DOHH2 (cell line): ENCODE results near the gene RESP18.

Experiments used
- H3F3A ChIP-seq: fragments of 200-600 bp; sonication (generic), shearing (Covaris generic); 2 replicates; pipeline ENCODE4 v1.6.0; 2016; ENCODE audit warnings: antibody characterized with exemption, mild to moderate bottlenecking; ENCODE audit not compliant: control insufficient read depth, insufficient read depth
- H3K27ac ChIP-seq: fragments of 200-600 bp; sonication (generic); 2 replicates; pipeline ENCODE4 v1.5.1; 2014; ENCODE audit warnings: low read depth, mild to moderate bottlenecking, low read length, moderate library complexity
- H3K27me3 ChIP-seq: fragments of 200-600 bp; sonication (generic); 2 replicates; pipeline ENCODE4 v1.6.1; 2014; ENCODE audit warnings: mild to moderate bottlenecking, low read length, mixed read lengths; ENCODE audit not compliant: control insufficient read depth
- H3K36me3 ChIP-seq: fragments of 200-600 bp; sonication (generic); 2 replicates; pipeline ENCODE4 v1.6.1; 2014; ENCODE audit warnings: mild to moderate bottlenecking, low read length, moderate library complexity, mixed read lengths; ENCODE audit not compliant: control insufficient read depth
- H3K4me1 ChIP-seq: fragments of 200-600 bp; sonication (generic); 2 replicates; pipeline ENCODE4 v1.6.1; 2014; ENCODE audit warnings: mild to moderate bottlenecking, low read length, mixed read lengths; ENCODE audit not compliant: control insufficient read depth
- H3K4me2 ChIP-seq: fragments of 200-600 bp; sonication (generic); 2 replicates; pipeline ENCODE4 v1.6.0; 2014; ENCODE audit warnings: mild to moderate bottlenecking, low read length, moderate library complexity
- H3K4me3 ChIP-seq: fragments of 200-600 bp; sonication (generic); 2 replicates; pipeline ENCODE4 v1.5.1; 2014; ENCODE audit warnings: mild to moderate bottlenecking, low read length, mixed read lengths
- H3K79me2 ChIP-seq: fragments of 200-600 bp; sonication (generic); 2 replicates; pipeline ENCODE4 v1.6.1; 2014; ENCODE audit warnings: mild to moderate bottlenecking, low read length, mixed read lengths; ENCODE audit not compliant: control insufficient read depth
- H3K9me2 ChIP-seq: fragments of 200-600 bp; sonication (generic); replicated peaks from 2 replicates; pipeline ENCODE4 v1.6.1; 2014; ENCODE audit warnings: mild to moderate bottlenecking, low read length, mixed read lengths; ENCODE audit not compliant: control insufficient read depth
- H3K9me3 ChIP-seq: fragments of 200-600 bp; sonication (generic); 2 replicates; pipeline ENCODE4 v1.6.1; 2014; ENCODE audit warnings: antibody characterized with exemption, low read length, mixed read lengths; ENCODE audit not compliant: control insufficient read depth, insufficient read depth
- H4K20me1 ChIP-seq: fragments of 200-600 bp; sonication (generic); 2 replicates; pipeline ENCODE4 v1.6.0; 2014; ENCODE audit warnings: low read depth, mild to moderate bottlenecking, antibody characterized with exemption, low read length, moderate library complexity; ENCODE audit not compliant: control insufficient read depth, insufficient read depth
- EZH2phosphoT487 ChIP-seq: fragments of 200-600 bp; sonication (generic); IDR thresholded peaks from 2 replicates; pipeline ENCODE4 v1.6.1; 2017; ENCODE audit warnings: borderline replicate concordance, mild to moderate bottlenecking, antibody characterized with exemption, low read length, moderate library complexity, mixed read lengths
- TF ChIP-seq, protein P1 (sequence below): fragments of 200-600 bp; sonication (generic); IDR thresholded peaks from one replicate; pipeline ENCODE4 v1.5.1; 2014; ENCODE audit warnings: antibody characterized with exemption, mild to moderate bottlenecking, low read depth, low read length; ENCODE audit not compliant: poor library complexity, severe bottlenecking

RESP18 gene

DNA sequence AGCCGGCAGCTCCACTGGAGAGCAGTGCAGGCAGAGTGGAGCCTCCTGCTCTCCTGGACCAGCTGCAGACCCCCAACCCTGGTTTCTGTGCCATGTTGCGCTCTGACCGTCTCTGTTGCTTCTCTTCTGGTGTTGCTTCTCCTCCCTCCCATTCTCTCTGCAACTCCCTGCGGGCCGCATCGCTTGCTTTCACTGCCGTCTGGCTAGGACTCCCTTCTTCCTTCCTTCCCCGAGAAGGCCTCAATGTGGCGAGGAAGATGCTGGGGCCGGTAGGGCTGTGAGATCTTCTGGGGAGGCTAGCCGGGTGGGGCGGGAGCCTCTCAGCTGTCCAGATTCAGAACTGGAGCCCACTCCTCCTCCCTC lies 47.2 kb downstream of the RESP18 start:
- H3K4me3 ChIP-seq, result no peak overlapping the region
- peaks cover 30% of the 10 kb centered on the region for H3K36me3 ChIP-seq
- no peak overlapping the region for H3K4me2 ChIP-seq
- no peaks in the 10 kb centered on the region for H3K9me2 ChIP-seq
- H3K79me2 ChIP-seq, result no peaks in the 10 kb centered on the region
- no peaks in the 10 kb centered on the region for H3K9me3 ChIP-seq
- no peaks in the 10 kb centered on the region for H4K20me1 ChIP-seq
- no peaks in the 10 kb centered on the region for H3K27me3 ChIP-seq
- H3K4me1 ChIP-seq, result peaks cover 4% of the 10 kb centered on the region
- no peaks in the 10 kb centered on the region for H3F3A ChIP-seq
- H3K27ac ChIP-seq, result no peak overlapping the region
- TF ChIP-seq EZH2phosphoT487, result no peak
- TF ChIP-seq, protein P1, sequence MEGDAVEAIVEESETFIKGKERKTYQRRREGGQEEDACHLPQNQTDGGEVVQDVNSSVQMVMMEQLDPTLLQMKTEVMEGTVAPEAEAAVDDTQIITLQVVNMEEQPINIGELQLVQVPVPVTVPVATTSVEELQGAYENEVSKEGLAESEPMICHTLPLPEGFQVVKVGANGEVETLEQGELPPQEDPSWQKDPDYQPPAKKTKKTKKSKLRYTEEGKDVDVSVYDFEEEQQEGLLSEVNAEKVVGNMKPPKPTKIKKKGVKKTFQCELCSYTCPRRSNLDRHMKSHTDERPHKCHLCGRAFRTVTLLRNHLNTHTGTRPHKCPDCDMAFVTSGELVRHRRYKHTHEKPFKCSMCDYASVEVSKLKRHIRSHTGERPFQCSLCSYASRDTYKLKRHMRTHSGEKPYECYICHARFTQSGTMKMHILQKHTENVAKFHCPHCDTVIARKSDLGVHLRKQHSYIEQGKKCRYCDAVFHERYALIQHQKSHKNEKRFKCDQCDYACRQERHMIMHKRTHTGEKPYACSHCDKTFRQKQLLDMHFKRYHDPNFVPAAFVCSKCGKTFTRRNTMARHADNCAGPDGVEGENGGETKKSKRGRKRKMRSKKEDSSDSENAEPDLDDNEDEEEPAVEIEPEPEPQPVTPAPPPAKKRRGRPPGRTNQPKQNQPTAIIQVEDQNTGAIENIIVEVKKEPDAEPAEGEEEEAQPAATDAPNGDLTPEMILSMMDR, result no peak

DNA sequence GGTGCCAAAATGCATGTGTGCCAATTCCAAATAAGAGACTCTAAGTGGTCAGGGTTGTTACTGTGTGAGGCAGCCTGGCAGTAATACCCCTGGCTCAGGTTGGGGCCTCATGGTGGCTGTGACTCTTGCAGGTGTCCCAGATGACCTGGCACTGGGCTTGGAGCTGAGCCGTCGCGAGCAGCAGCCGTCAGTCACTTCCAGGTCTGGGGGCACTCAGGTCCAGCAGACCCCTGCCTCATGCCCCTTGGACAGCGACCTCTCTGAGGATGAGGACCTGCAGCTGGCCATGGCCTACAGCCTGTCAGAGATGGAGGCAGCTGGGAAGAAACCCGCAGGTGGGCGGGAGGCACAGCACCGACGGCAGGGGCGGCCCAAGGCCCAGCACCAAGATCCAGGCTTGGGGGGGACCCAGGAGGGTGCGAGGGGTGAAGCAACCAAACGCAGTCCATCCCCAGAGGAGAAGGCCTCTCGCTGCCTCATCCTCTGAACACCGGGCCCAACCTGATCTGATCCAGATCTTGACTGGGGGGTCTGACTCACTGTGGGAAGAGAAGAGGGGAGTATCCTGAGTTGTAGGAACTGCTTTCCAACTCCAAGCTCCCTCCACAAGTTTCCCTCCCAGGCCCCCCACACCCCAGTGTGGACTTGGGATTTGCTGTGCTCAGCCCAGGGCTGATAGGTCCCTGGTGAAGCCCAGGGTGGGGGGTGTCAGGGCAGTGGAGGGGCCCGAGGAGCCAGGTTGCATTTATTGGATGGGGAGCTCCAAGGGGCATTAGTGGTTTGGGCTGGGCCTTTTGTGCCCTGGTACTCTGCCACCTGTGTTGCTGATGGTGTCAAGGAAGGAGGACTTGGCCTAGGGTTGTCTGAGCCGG lies 47.8 kb downstream of the RESP18 start:
- Histone ChIP-seq H3K27ac (no peak overlapping the region), H3K4me1 (peaks cover 10% of the 10 kb centered on the region), H3K9me2 (no peaks in the 10 kb centered on the region), H3K4me2 (no peak overlapping the region), H4K20me1 (no peaks in the 10 kb centered on the region), H3K36me3 (peaks cover 33% of the 10 kb centered on the region), H3K9me3 (no peaks in the 10 kb centered on the region), H3K27me3 (no peaks in the 10 kb centered on the region), H3K79me2 (0 out of 2 replicates have a peak, but pooled peaks cover 3% of the 10 kb centered on the region), H3F3A (no peaks in the 10 kb centered on the region), H3K4me3 (no peak overlapping the region)
- TF ChIP-seq EZH2phosphoT487, result no peak
- TF ChIP-seq, protein P1, result no peak

DNA sequence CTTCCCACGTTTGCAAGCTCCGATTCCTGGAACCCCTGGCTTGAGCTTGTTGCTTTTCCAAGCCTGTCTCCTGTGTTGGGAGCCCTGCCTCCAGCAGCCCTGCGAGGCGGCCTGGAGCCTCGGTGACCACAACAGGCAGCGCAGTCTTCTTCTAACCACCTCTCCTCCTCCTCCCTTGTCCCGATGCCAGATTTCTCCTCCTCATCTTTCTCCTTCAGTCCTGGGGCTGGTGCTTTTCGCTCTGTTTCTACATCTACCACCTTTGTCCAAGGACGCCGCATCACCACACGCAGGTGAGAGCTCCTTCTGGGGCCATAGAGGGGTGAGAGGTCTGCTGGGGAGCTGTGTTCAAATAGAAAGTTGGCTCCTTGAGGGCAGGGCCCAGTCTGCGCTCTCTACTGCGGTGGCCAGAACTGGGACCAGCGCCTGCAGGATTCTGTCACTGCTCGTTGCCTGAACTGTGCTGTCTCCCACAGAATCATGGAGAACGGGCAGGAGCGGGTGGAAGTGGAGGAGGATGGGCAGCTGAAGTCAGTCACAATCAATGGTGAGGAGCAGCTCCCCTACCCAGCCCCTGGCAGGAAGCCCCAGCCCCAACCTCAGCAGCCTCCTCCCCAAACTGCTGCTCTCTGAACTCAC lies 49.5 kb downstream of the RESP18 start:
- peaks cover 23% of the 10 kb centered on the region for H3K4me1 ChIP-seq
- H3K36me3 ChIP-seq, result peaks cover 33% of the 10 kb centered on the region
- no peak for TF ChIP-seq EZH2phosphoT487
- TF ChIP-seq, protein P1, result no peak
- H3F3A ChIP-seq, result peaks cover 8% of the 10 kb centered on the region
- H3K9me2 ChIP-seq, result no peaks in the 10 kb centered on the region
- 0 out of 2 replicates have a peak, but pooled peaks cover 3% of the 10 kb centered on the region for H3K79me2 ChIP-seq
- H3K27ac ChIP-seq, result no peak overlapping the region
- no peaks in the 10 kb centered on the region for H3K27me3 ChIP-seq
- no peak overlapping the region for H3K4me3 ChIP-seq
- no peaks in the 10 kb centered on the region for H3K9me3 ChIP-seq
- no peaks in the 10 kb centered on the region for H4K20me1 ChIP-seq
- no peak overlapping the region for H3K4me2 ChIP-seq
